HG03159 (cell line): Measurements from ENCODE around the gene MYOM1.

ENCODE experiments used
- ATAC-seq: cut with Tn5 transposase; IDR thresholded peaks from one replicate; pipeline ENCODE4 v1.9.1; 2021; ENCODE audit warnings: mild to moderate bottlenecking, moderate library complexity; ENCODE audit not compliant: unreplicated experiment

MYOM1 gene

GRCh38 chr18:3153107-3153704 is 66.6 kb downstream of the MYOM1 start:
- peak; percentile 78 for ATAC-seq

GRCh38 chr18:3152294-3152693 is 67.5 kb downstream of the MYOM1 start:
- ATAC-seq: no peak

GRCh38 chr18:3151399-3152264 is 68.1 kb downstream of the MYOM1 start:
- no peak for ATAC-seq

GRCh38 chr18:3150688-3151087 is 69.1 kb downstream of the MYOM1 start:
- no peak for ATAC-seq

GRCh38 chr18:3150274-3150673 is 69.5 kb downstream of the MYOM1 start:
- no peak for ATAC-seq

- ATAC-seq: no peak
These were observed 70.7 kb downstream of the MYOM1 start for GRCh38 chr18:3148930-3149535.

- no peak for ATAC-seq
These were observed 71.7 kb downstream of the MYOM1 start for GRCh38 chr18:3147935-3148554.

GRCh38 chr18:3140986-3141639 is 78.7 kb downstream of the MYOM1 start:
- no peak for ATAC-seq

GRCh38 chr18:3140342-3140741 is 79.4 kb downstream of the MYOM1 start:
- ATAC-seq: no peak

GRCh38 chr18:3139406-3139805 is 80.4 kb downstream of the MYOM1 start:
- no peak for ATAC-seq

- no peak for ATAC-seq
These were observed 81.3 kb downstream of the MYOM1 start for GRCh38 chr18:3138274-3138975.

- ATAC-seq: no peak
These were observed 84.2 kb downstream of the MYOM1 start for GRCh38 chr18:3135536-3135935.

- no peak for ATAC-seq
These were observed 87.1 kb downstream of the MYOM1 start for GRCh38 chr18:3132700-3133099.

- ATAC-seq: no peak
These were observed 89.4 kb downstream of the MYOM1 start for GRCh38 chr18:3130344-3130743.

GRCh38 chr18:3129053-3129864 is 90.5 kb downstream of the MYOM1 start:
- peak; percentile 94 for ATAC-seq

GRCh38 chr18:3126457-3127097 is 93.2 kb downstream of the MYOM1 start:
- no peak for ATAC-seq

- ATAC-seq: no peak
These were observed 94.9 kb downstream of the MYOM1 start for GRCh38 chr18:3124822-3125221.

- ATAC-seq: no peak
These were observed 96.9 kb downstream of the MYOM1 start for GRCh38 chr18:3122851-3123250.

GRCh38 chr18:3121259-3121658 is 98.5 kb downstream of the MYOM1 start:
- no peak for ATAC-seq
